CD14-positive monocyte (primary cell): Measurements from ENCODE around the gene CCN5. TPM values are rescaled to one million over a fixed set of nuclear protein-coding genes. Genes with fewer than 3 reads are reported as not detected.

ENCODE experiments used
- DNase-seq, 3 donors: peaks; one replicate each; pipeline ENCODE4 v3.0.0-alpha.2; 2011 to 2022
- H2AFZ ChIP-seq: 2 replicates; pipeline ENCODE4 v1.6.0; 2012; ENCODE audit warnings: mild to moderate bottlenecking, low read depth, low read length, inconsistent platforms; ENCODE audit not compliant: insufficient read depth, poor library complexity, severe bottlenecking
- H3K27ac ChIP-seq, 2 donors: 1 replicate in 1 of 2; 2 replicates in 1 of 2; pipeline ENCODE4 v1.5.1; 2012 to 2013; ENCODE audit warnings: low read length in 2 of 2, control low read depth in 1 of 2, inconsistent platforms in 1 of 2, low read depth in 1 of 2, mild to moderate bottlenecking in 1 of 2
- H3K27me3 ChIP-seq, 2 donors: one replicate each; pipeline versions ENCODE4 v1.6.0 to v1.6.1; 2011 to 2013; ENCODE audit warnings: low read length in 2 of 2; ENCODE audit not compliant: control insufficient read depth in 2 of 2, insufficient read depth in 2 of 2
- H3K36me3 ChIP-seq, 2 donors: replicated peaks in 1 of 2; 1 replicate in 1 of 2; 2 replicates in 1 of 2; pipeline versions ENCODE4 v1.5.1 to v1.6.1; 2012 to 2013; ENCODE audit warnings: low read length in 2 of 2, control low read depth in 1 of 2, inconsistent platforms in 1 of 2, mild to moderate bottlenecking in 1 of 2; ENCODE audit not compliant: insufficient read depth in 2 of 2, control insufficient read depth in 1 of 2
- H3K4me1 ChIP-seq, 2 donors: 1 replicate in 1 of 2; 2 replicates in 1 of 2; pipeline versions ENCODE4 v1.5.1 to v1.6.1; 2012 to 2013; ENCODE audit warnings: low read length in 2 of 2, control low read depth in 1 of 2, inconsistent platforms in 1 of 2, mild to moderate bottlenecking in 1 of 2, moderate library complexity in 1 of 2; ENCODE audit not compliant: insufficient read depth in 2 of 2, control insufficient read depth in 1 of 2
- H3K4me2 ChIP-seq: replicated peaks from 2 replicates; pipeline ENCODE3; 2012; ENCODE audit warnings: low read length, moderate library complexity, mild to moderate bottlenecking; ENCODE audit not compliant: poor library complexity, severe bottlenecking; ENCODE audit errors: extremely low read depth
- H3K4me3 ChIP-seq, 3 experiments: fragments of 200-600 bp in 1 of 3; sonication (generic) in 1 of 3; replicated peaks in 1 of 3; 1 replicate in 2 of 3; 2 replicates in 1 of 3; pipeline ENCODE4 v1.5.1; 2011 to 2013; ENCODE audit warnings: low read length in 3 of 3, mild to moderate bottlenecking in 3 of 3, control low read depth in 2 of 3, low read depth in 2 of 3, inconsistent platforms in 1 of 3, moderate library complexity in 1 of 3
- H3K79me2 ChIP-seq: 2 replicates; pipeline ENCODE4 v1.6.0; 2012; ENCODE audit warnings: mild to moderate bottlenecking, control low read depth, inconsistent platforms, low read length, moderate library complexity; ENCODE audit not compliant: insufficient read depth
- H3K9ac ChIP-seq: 2 replicates; pipeline ENCODE4 v1.6.0; 2017; ENCODE audit warnings: low read length, mild to moderate bottlenecking; ENCODE audit not compliant: insufficient read depth, poor library complexity, severe bottlenecking
- H3K9me3 ChIP-seq, 2 donors: replicated peaks in 1 of 2; 1 replicate in 1 of 2; 2 replicates in 1 of 2; pipeline versions ENCODE4 v1.5.1 to v1.6.1; 2012 to 2013; ENCODE audit warnings: low read length in 2 of 2, control low read depth in 1 of 2; ENCODE audit not compliant: control insufficient read depth in 1 of 2, insufficient read depth in 1 of 2
- H4K20me1 ChIP-seq: 2 replicates; pipeline ENCODE4 v1.6.0; 2012; ENCODE audit warnings: mild to moderate bottlenecking, low read length, control low read depth, moderate library complexity; ENCODE audit not compliant: insufficient read depth
- H3K27ac Mint-ChIP-seq, 7 donors: one replicate each; pipeline ENCODE4 v1.8.0; 2020; ENCODE audit warnings: mild to moderate bottlenecking in 7 of 7, mixed read lengths in 7 of 7, moderate library complexity in 6 of 7, inconsistent platforms in 2 of 7
- H3K27me3 Mint-ChIP-seq, 3 donors: one replicate each; pipeline ENCODE4 v1.8.0; 2021 to 2022; ENCODE audit warnings: low read depth in 3 of 3, mild to moderate bottlenecking in 3 of 3, mixed read lengths in 3 of 3, moderate library complexity in 3 of 3, inconsistent platforms in 1 of 3
- H3K36me3 Mint-ChIP-seq, 2 donors: one replicate each; pipeline ENCODE4 v1.8.0; 2020; ENCODE audit warnings: mixed read lengths in 2 of 2, inconsistent platforms in 1 of 2, mild to moderate bottlenecking in 1 of 2
- H3K4me1 Mint-ChIP-seq: one replicate; pipeline ENCODE4 v1.8.0; 2020; ENCODE audit warnings: mild to moderate bottlenecking, mixed read lengths
- H3K4me3 Mint-ChIP-seq, 2 donors: one replicate each; pipeline ENCODE4 v1.8.0; 2020; ENCODE audit warnings: mild to moderate bottlenecking in 2 of 2, mixed read lengths in 2 of 2, moderate library complexity in 1 of 2
- H3K9me3 Mint-ChIP-seq, 7 donors: one replicate each; pipeline ENCODE4 v1.8.0; 2020 to 2022; ENCODE audit warnings: mixed read lengths in 7 of 7, mild to moderate bottlenecking in 6 of 7, moderate library complexity in 6 of 7, inconsistent platforms in 2 of 7
- CTCF ChIP-seq: fragments of 200-600 bp; IDR thresholded peaks from one replicate; pipeline ENCODE4 v1.8.0; 2022; ENCODE audit warnings: antibody characterized with exemption, mild to moderate bottlenecking
- WGBS: methylation state at CpG from one replicate; pipeline ENCODE4 v1.1.5; 2013; ENCODE audit warnings: missing lambda C conversion rate; ENCODE audit not compliant: insufficient coverage; 5-methylcytosine and 5-hydroxymethylcytosine counted together
- intact Hi-C, 2 donors: fragments of 100-400 bp; cut with micrococcal nuclease; formaldehyde crosslinking; loops; one replicate each; pipeline versions ENCODE4 v1.15.0 to v1.15.1; 2023
- polyA plus RNA-seq, 3 donors: library from polyadenylated mRNA; depleted of rRNA in 1 of 3; unstranded in 2 of 3; stranded (reverse) in 1 of 3; fragments of 300-500 nt in 2 of 3; fragments of >200 nt in 1 of 3; fragmentation: Illumina TruSeq in 2 of 3; gene quantifications; 1 replicate in 2 of 3; 2 replicates in 1 of 3; pipeline ENCODE4 v1.2.3, GENCODE V29; 2012 to 2021

Gene CCN5
- polyA plus RNA-seq, 3 donors: not detected

GRCh38 chr20:44773070-44773829 lies 58.1 kb downstream of the CCN5 start:
- Mint-ChIP-seq H3K27me3 (peaks cover 3 to 7% (median 3%) of the 10 kb centered on the region in 3 donors), H3K27ac (no peak overlapping the region), H3K4me1 (no peaks in the 10 kb centered on the region), H3K4me3 (no peak overlapping the region), H3K36me3 (no peaks in the 10 kb centered on the region), H3K9me3 (no peaks in the 10 kb centered on the region)
- Histone ChIP-seq H3K27me3 (no peaks in the 10 kb centered on the region), H3K27ac (no peak overlapping the region), H4K20me1 (no peaks in the 10 kb centered on the region), H2AFZ (no peak overlapping the region), H3K9ac (no peak overlapping the region), H3K4me2 (no peak overlapping the region), H3K4me3 (no peak overlapping the region), H3K9me3 (no peaks in the 10 kb centered on the region), H3K36me3 (no peaks in the 10 kb centered on the region), H3K4me1 (no peaks in the 10 kb centered on the region), H3K79me2 (no peaks in the 10 kb centered on the region)
- no peak for DNase-seq
- 41% methylated on average over 5 of the region's 10 CpGs for WGBS
- no peak for TF ChIP-seq CTCF
- intact Hi-C loops: no loop called here

- intact Hi-C loops: no loop called here
- Histone ChIP-seq H4K20me1 (no peaks in the 10 kb centered on the region), H3K9me3 (no peaks in the 10 kb centered on the region), H2AFZ (no peak overlapping the region), H3K9ac (no peak overlapping the region), H3K27ac (no peak overlapping the region), H3K4me1 (no peaks in the 10 kb centered on the region), H3K4me2 (no peak overlapping the region), H3K4me3 (no peak overlapping the region), H3K27me3 (no peaks in the 10 kb centered on the region), H3K36me3 (no peaks in the 10 kb centered on the region), H3K79me2 (no peaks in the 10 kb centered on the region)
- H3K9me3 Mint-ChIP-seq: no peaks in the 10 kb centered on the region
- no peaks in the 10 kb centered on the region for H3K4me1 Mint-ChIP-seq
- H3K27me3 Mint-ChIP-seq: peaks cover 0 to 2% (median 0%) of the 10 kb centered on the region in 3 donors
- no peaks in the 10 kb centered on the region for H3K36me3 Mint-ChIP-seq
- no peak for TF ChIP-seq CTCF
- WGBS: 35% methylated on average over 2 of the region's 7 CpGs
- H3K27ac Mint-ChIP-seq: no peak overlapping the region
- DNase-seq: no peak
- no peak overlapping the region for H3K4me3 Mint-ChIP-seq
Observed at GRCh38 chr20:44776980-44777379, 61.8 kb downstream of the CCN5 start.

Other genes starting within 250 kb of the CCN5 start
- 1 to 10 TPM; 1.5 to 4.9 (median 3.0) TPM for gene TTPAL, start 239.5 kb upstream of the CCN5 start, polyA plus RNA-seq
- 100 to 1,000 TPM in 2 of 3 donors, 10 to 100 TPM in 1; 49.8 to 194 (median 157) TPM for gene SERINC3, start 193.3 kb upstream of the CCN5 start, polyA plus RNA-seq
- gene PKIG, start 132.8 kb upstream of the CCN5 start, polyA plus RNA-seq: 1 to 10 TPM in 1 of 3 donors, under 1 TPM in 2; 0.67 to 1.4 (median 0.84) TPM
- gene ADA, start 63.7 kb upstream of the CCN5 start, polyA plus RNA-seq: 10 to 100 TPM; 11.1 to 17.2 (median 15.6) TPM
- gene KCNK15, start 30.5 kb downstream of the CCN5 start, polyA plus RNA-seq: under 1 TPM in 1 of 3 donors, not detected in 2; 0.03 TPM
- not detected for gene RIMS4, start 95.2 kb downstream of the CCN5 start, polyA plus RNA-seq
- 100 to 1,000 TPM; 126 to 654 (median 504) TPM for gene YWHAB, start 170.3 kb downstream of the CCN5 start, polyA plus RNA-seq
- gene PABPC1L, start 194.7 kb downstream of the CCN5 start, polyA plus RNA-seq: 10 to 100 TPM in 1 of 3 donors, under 1 TPM in 1, not detected in 1; 0.21 to 69.1 TPM
- 1 to 10 TPM; 6.4 to 9.1 (median 7.7) TPM for gene TOMM34, start 245.0 kb downstream of the CCN5 start, polyA plus RNA-seq